Measurements from ENCODE around the gene TUBGCP2.

The TUBGCP2 gene

GRCh38 chr10:133260895-133261725, 47.6 kb downstream of the TUBGCP2 start:
- peak; percentile 15 for TF ChIP-seq CTCF (IDR thresholded peaks at IDR 0.05; ENCODE audit: insufficient read depth, low read length, poor library complexity, severe bottlenecking)
- Histone ChIP-seq H3K36me3 (ENCODE audit: control insufficient read depth, insufficient read depth, low read length) (peaks cover 3% of the 10 kb centered on the region), H3K27me3 (replicated peaks; ENCODE audit: control insufficient read depth, insufficient read depth, low read length) (no peaks in the 10 kb centered on the region), H3K4me3 (replicated peaks; ENCODE audit: low read depth, low read length) (peak overlapping the region; percentile 60)
- peak; percentile 80 for DNase-seq (ENCODE audit: extremely low read depth, insufficient read length)

DNA sequence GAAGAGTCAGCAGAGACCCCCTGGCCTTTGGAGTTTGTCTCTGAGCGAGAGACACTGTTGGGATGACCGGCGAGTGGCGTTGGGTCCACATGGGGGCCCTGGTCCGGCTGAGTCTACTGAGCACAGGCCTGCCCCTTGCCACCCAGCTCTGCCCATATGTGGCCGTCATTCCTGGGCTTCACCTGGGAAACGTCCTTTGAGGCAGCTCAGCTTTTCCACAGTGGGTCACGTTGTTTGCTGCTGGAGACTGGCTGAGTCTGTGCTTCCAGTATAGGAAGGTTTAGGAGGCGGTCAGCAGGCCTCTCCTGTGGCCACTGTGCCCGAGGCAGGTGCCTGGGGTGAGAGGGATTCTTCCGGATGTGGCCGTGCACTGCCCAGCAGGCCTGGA, 49.1 kb downstream of the TUBGCP2 start:
- Histone ChIP-seq H3K27me3 (replicated peaks; ENCODE audit: control insufficient read depth, insufficient read depth, low read length) (no peaks in the 10 kb centered on the region), H3K4me3 (replicated peaks; ENCODE audit: low read depth, low read length) (no peak overlapping the region), H3K36me3 (ENCODE audit: control insufficient read depth, insufficient read depth, low read length) (no peaks in the 10 kb centered on the region; the same call in none of the 2 replicates)
- DNase-seq (ENCODE audit: extremely low read depth, insufficient read length): no peak
- TF ChIP-seq CTCF (IDR thresholded peaks at IDR 0.05; ENCODE audit: insufficient read depth, low read length, poor library complexity, severe bottlenecking): no peak

DNA sequence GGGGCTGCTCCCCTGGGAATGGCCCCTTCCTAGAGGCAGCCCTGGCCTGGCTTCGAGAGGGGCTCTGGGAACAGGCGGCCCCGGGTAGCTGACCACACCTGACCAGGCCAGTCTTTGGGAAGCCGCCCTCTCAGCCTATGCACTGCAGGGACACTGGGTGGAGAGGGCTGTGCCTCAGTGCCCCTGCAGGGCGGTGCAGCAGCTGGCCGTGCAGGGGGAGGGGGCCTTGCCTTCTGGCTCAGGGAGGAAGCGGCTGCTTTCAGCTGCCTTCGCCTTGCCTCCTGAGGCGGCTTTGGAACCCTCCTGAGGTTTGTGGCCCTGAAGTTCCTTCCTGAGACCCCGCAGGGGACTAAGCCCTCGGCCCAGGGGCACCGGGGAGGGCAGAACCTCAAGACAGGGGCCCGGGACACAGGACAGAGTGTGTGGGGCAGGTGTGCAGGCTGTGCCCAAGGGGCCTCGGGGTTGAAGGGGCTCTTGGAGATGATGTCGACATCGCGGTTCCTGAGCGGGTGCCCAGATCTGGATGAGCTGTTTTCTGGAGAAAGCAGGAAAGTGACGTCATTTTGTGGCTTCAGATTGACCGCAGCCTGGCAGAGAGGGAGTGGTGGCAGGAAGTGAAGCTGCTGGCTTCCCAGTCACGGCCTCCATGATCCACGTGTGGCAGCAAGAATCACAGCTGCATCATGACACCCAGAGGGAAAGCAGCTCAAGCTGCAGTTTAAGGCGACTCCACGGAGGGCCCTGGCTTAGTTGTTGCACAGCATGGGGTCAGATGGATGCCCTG, 49.7 kb downstream of the TUBGCP2 start:
- H3K27me3 ChIP-seq (replicated peaks; ENCODE audit: control insufficient read depth, insufficient read depth, low read length): no peaks in the 10 kb centered on the region
- H3K36me3 ChIP-seq (ENCODE audit: control insufficient read depth, insufficient read depth, low read length): no peaks in the 10 kb centered on the region; the same call in 1 of the 2 replicates
- DNase-seq (ENCODE audit: extremely low read depth, insufficient read length): no peak
- no peak for TF ChIP-seq CTCF (IDR thresholded peaks at IDR 0.05; ENCODE audit: insufficient read depth, low read length, poor library complexity, severe bottlenecking)
- H3K4me3 ChIP-seq (replicated peaks; ENCODE audit: low read depth, low read length): no peak overlapping the region

DNA sequence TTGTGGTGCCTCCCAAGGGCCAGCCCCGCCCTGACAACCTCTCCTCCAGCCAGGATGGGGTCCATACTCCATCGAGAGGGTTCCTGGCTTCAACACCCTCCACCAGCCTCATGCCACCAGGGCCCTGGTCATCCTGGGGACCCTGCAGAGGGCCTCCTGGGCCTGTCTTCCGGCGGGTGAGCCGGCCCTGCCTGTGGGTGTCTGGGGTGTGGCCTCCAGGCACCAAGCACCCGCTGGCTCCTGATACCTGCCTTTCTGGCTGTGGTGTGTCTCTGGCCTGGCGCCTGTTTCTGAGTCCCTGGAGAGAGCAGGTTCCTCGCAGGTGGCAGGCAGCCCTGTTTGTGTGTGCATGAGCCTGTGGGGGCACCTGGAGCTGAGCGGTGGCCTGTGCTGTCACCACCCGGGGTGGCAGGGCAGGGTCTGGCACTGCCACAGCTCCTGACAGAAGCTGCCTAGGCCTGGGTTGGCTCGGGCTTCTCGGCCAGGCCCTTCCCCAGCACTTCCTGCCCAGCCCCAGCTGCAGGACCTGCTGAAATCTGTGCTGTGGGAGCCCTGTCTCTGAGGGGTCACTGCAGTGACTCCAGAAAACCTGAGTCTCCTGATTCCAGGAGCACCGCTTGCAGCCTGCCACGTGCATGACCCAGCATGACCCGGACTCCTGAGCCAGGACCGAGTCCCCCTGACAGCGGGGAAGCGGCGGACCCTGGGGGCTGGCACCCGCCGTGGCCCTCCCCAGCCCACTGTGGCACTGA, 50.4 kb downstream of the TUBGCP2 start:
- DNase-seq (ENCODE audit: extremely low read depth, insufficient read length): peak; percentile 63
- H3K36me3 ChIP-seq (ENCODE audit: control insufficient read depth, insufficient read depth, low read length): no peaks in the 10 kb centered on the region; the same call in 1 of the 2 replicates
- no peaks in the 10 kb centered on the region for H3K27me3 ChIP-seq (replicated peaks; ENCODE audit: control insufficient read depth, insufficient read depth, low read length)
- no peak for TF ChIP-seq CTCF (IDR thresholded peaks at IDR 0.05; ENCODE audit: insufficient read depth, low read length, poor library complexity, severe bottlenecking)
- H3K4me3 ChIP-seq (replicated peaks; ENCODE audit: low read depth, low read length): no peak overlapping the region

DNA sequence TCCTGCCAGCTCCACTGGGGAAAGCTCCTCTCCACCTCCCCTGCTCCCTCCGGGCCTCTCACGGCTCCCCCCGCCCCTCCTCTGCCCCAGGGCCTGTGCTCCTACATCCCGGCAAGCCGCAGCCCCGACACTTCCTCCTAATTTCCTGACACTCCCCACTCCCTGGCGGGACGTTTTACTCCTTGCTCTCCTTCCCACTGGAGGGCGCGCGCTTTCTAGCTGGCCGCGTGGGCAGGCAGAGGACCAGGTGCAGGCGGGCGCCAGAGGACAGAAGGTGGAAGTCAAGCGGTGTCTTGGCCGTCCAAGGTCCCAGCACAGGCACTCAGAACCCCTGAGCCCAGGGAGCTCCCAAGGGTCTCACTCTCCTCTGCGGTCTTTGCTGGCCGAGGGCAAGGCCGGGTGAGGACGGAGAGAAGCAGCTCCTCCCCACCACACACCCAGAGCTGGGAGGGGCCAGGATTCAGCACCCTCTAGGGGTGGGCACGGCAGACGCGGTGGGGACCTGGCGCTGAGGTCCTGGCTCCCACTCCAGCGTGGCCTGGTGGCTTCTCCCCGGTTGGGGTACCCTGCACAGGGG, 51.1 kb downstream of the TUBGCP2 start:
- no peaks in the 10 kb centered on the region; the same call in 1 of the 2 replicates for H3K36me3 ChIP-seq (ENCODE audit: control insufficient read depth, insufficient read depth, low read length)
- H3K4me3 ChIP-seq (replicated peaks; ENCODE audit: low read depth, low read length): no peak overlapping the region
- DNase-seq (ENCODE audit: extremely low read depth, insufficient read length): peak; percentile 52
- no peaks in the 10 kb centered on the region for H3K27me3 ChIP-seq (replicated peaks; ENCODE audit: control insufficient read depth, insufficient read depth, low read length)
- TF ChIP-seq CTCF (IDR thresholded peaks at IDR 0.05; ENCODE audit: insufficient read depth, low read length, poor library complexity, severe bottlenecking): peak; percentile 45
